Hepatocyte (in vitro differentiated cells): ENCODE measurements around the gene KAT2A. TPM values are rescaled to one million over a fixed set of nuclear protein-coding genes. Genes with fewer than 3 reads are reported as not detected.

Experiments
- DNase-seq: peaks from one replicate; pipeline ENCODE4 v3.0.0-alpha.2; 2016; ENCODE audit warnings: low spot score
- H2AFZ ChIP-seq: fragments of 200-600 bp; sonication (generic); 2 replicates; pipeline ENCODE4 v1.6.0; 2016; ENCODE audit warnings: antibody characterized with exemption, mild to moderate bottlenecking
- H3K27ac ChIP-seq: fragments of 200-600 bp; sonication (generic); 2 replicates; pipeline ENCODE4 v1.5.1; 2016; ENCODE audit warnings: mild to moderate bottlenecking
- H3K27me3 ChIP-seq: fragments of 200-600 bp; sonication (generic); 2 replicates; pipeline ENCODE4 v1.6.1; 2016
- H3K36me3 ChIP-seq: fragments of 200-600 bp; sonication (generic); replicated peaks from 2 replicates; pipeline ENCODE4 v1.5.1; 2016; ENCODE audit warnings: low read depth; ENCODE audit not compliant: insufficient read depth
- H3K4me1 ChIP-seq: fragments of 200-600 bp; sonication (generic); 2 replicates; pipeline ENCODE4 v1.5.1; 2016; ENCODE audit warnings: mild to moderate bottlenecking, moderate library complexity; ENCODE audit not compliant: insufficient read depth
- H3K4me2 ChIP-seq: fragments of 200-600 bp; sonication (generic); 2 replicates; pipeline ENCODE4 v1.6.0; 2016
- H3K4me3 ChIP-seq: fragments of 200-600 bp; sonication (generic); 2 replicates; pipeline ENCODE4 v1.5.1; 2016; ENCODE audit warnings: mild to moderate bottlenecking
- H3K79me2 ChIP-seq: fragments of 200-600 bp; sonication (generic); 2 replicates; pipeline ENCODE4 v1.6.0; 2017; ENCODE audit warnings: mild to moderate bottlenecking
- H3K9me2 ChIP-seq: fragments of 200-600 bp; sonication (generic); replicated peaks from 2 replicates; pipeline ENCODE4 v1.6.0; 2017; ENCODE audit warnings: mild to moderate bottlenecking; ENCODE audit not compliant: insufficient read depth
- H3K9me3 ChIP-seq: fragments of 200-600 bp; sonication (generic); 2 replicates; pipeline ENCODE4 v1.5.1; 2016; ENCODE audit warnings: low read depth, mild to moderate bottlenecking
- H4K20me1 ChIP-seq: fragments of 200-600 bp; sonication (generic); 2 replicates; pipeline ENCODE4 v1.6.0; 2016; ENCODE audit warnings: mild to moderate bottlenecking; ENCODE audit not compliant: insufficient read depth, poor library complexity, severe bottlenecking
- CTCF ChIP-seq: fragments of 200-600 bp; sonication (generic); IDR thresholded peaks from 2 replicates; pipeline ENCODE4 v1.5.1; 2016; ENCODE audit warnings: antibody characterized with exemption, mild to moderate bottlenecking; ENCODE audit not compliant: poor library complexity
- EZH2 ChIP-seq: fragments of 200-600 bp; sonication (generic); IDR thresholded peaks from 2 replicates; pipeline ENCODE4 v1.6.1; 2016; ENCODE audit warnings: antibody characterized with exemption, mild to moderate bottlenecking, borderline replicate concordance
- EZH2phosphoT487 ChIP-seq: fragments of 200-600 bp; sonication (generic); IDR thresholded peaks from one replicate; pipeline ENCODE4 v1.6.1; 2018; ENCODE audit warnings: antibody characterized with exemption, mild to moderate bottlenecking, low read depth, moderate library complexity; ENCODE audit not compliant: unreplicated experiment, severe bottlenecking
- WGBS: methylation state at CpG from one replicate; pipeline ENCODE4 v1.1.6; 2016; ENCODE audit warnings: low lambda C conversion rate; ENCODE audit errors: missing lambda C conversion rate; 5-methylcytosine and 5-hydroxymethylcytosine counted together
- polyA plus RNA-seq: library from polyadenylated mRNA; unstranded; fragments of >200 nt; fragmentation: Nextera tagmentation; extraction: Ambion mirVana; gene quantifications from 2 replicates; pipeline ENCODE4 v1.2.1, GENCODE V29; 2016
- total RNA-seq: library from RNA; depleted of rRNA; stranded (reverse); fragments of >200 nt; gene quantifications from 2 replicates; pipeline ENCODE4 v1.2.3, GENCODE V29; 2014

KAT2A gene
- total and polyA plus RNA-seq, 2 experiments from 2014 or later, result 21.7 to 46.7 TPM

GRCh38 chr17:42133461-42134041 lies 12.4 kb upstream of the KAT2A start:
- Histone ChIP-seq H3K9me3 (no peaks in the 10 kb centered on the region), H3K36me3 (no peaks in the 10 kb centered on the region), H3K9me2 (no peaks in the 10 kb centered on the region), H3K4me2 (no peak overlapping the region), H4K20me1 (peaks cover 42% of the 10 kb centered on the region), H3K27me3 (no peaks in the 10 kb centered on the region), H3K4me1 (peaks cover 29% of the 10 kb centered on the region), H3K4me3 (no peak overlapping the region), H3K79me2 (peaks cover 79% of the 10 kb centered on the region), H3K27ac (peak overlapping the region; percentile 42), H2AFZ (no peak overlapping the region)
- WGBS, result 65% methylated on average over 4 of the region's 4 CpGs
- TF ChIP-seq EZH2phosphoT487 (no peak), EZH2 (no peak), CTCF (no peak)
- no peak for DNase-seq

GRCh38 chr17:42132941-42133340 lies 11.8 kb upstream of the KAT2A start:
- Histone ChIP-seq H4K20me1 (peaks cover 36% of the 10 kb centered on the region), H3K4me2 (no peak overlapping the region)

GRCh38 chr17:42131981-42132432 lies 10.8 kb upstream of the KAT2A start:
- no peak for DNase-seq
- H3K27me3 ChIP-seq, result no peaks in the 10 kb centered on the region
- no peaks in the 10 kb centered on the region for H3K9me2 ChIP-seq
- 82% methylated on average over 4 of the region's 4 CpGs for whole genome bisulfite sequencing
- no peaks in the 10 kb centered on the region for H3K36me3 ChIP-seq
- no peaks in the 10 kb centered on the region for H3K9me3 ChIP-seq
- no peak overlapping the region for H3K27ac ChIP-seq
- TF ChIP-seq EZH2, result no peak
- no peak for TF ChIP-seq EZH2phosphoT487
- TF ChIP-seq CTCF, result no peak
- H3K79me2 ChIP-seq, result peaks cover 64% of the 10 kb centered on the region
- no peak overlapping the region for H3K4me2 ChIP-seq
- H3K4me3 ChIP-seq, result no peak overlapping the region
- H2AFZ ChIP-seq, result no peak overlapping the region
- peaks cover 32% of the 10 kb centered on the region for H4K20me1 ChIP-seq
- peaks cover 29% of the 10 kb centered on the region for H3K4me1 ChIP-seq

More at GRCh38 chr17:42132941-42133340, 11.8 kb upstream of the KAT2A start:
- Histone ChIP-seq H3K27me3 (no peaks in the 10 kb centered on the region), H3K9me3 (no peaks in the 10 kb centered on the region), H3K27ac (no peak overlapping the region), H3K4me3 (no peak overlapping the region), H2AFZ (no peak overlapping the region), H3K9me2 (no peaks in the 10 kb centered on the region), H3K4me1 (peaks cover 29% of the 10 kb centered on the region), H3K36me3 (no peaks in the 10 kb centered on the region), H3K79me2 (peaks cover 73% of the 10 kb centered on the region)
- TF ChIP-seq EZH2 (no peak), CTCF (no peak), EZH2phosphoT487 (no peak)
- no peak for DNase-seq
- WGBS, result 79% methylated on average over 3 of the region's 3 CpGs
